ENCODE data around the gene ACOT8. TPM values are rescaled to one million over a fixed set of nuclear protein-coding genes. Genes with fewer than 3 reads are reported as not detected.

ACOT8 gene
- total and polyA plus RNA-seq, 9 of the 15 experiments (the other 6 are each of a cell fraction or from before 2014, with no cell fraction given) = 8.2 to 46.7 (median 20.7) TPM

DNA sequence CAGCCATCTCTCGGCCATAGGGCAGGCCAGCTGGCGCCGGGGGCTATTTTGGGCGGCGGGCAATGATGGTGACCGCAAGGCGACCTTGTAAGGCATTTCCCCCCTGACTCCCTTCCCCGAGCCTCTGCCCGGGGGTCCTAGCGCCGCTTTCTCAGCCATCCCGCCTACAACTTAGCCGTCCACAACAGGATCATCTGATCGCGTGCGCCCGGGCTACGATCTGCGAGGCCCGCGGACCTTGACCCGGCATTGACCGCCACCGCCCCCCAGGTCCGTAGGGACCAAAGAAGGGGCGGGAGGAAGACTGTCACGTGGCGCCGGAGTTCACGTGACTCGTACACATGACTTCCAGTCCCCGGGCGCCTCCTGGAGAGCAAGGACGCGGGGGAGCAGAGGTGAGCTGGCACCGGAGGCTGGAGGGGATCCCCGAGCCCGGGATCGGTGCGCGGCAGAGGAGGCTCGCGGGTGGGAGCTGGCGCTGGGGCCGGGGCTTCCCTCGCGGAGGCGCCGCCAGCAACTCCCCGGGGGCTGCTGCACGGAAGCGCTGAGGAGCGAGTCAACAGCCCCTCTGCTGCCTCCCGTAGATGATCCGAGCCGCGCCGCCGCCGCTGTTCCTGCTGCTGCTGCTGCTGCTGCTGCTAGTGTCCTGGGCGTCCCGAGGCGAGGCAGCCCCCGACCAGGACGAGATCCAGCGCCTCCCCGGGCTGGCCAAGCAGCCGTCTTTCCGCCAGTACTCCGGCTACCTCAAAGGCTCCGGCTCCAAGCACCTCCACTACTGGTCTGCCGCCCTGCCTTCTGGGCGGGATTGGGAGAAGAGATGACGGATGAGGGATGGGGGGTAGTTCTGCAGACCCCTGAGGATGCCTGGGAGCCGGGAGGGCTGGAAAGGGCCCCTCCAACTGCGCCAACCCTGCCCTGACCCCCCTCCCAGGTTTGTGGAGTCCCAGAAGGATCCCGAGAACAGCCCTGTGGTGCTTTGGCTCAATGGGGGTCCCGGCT, 34.1 kb upstream of the ACOT8 start, which contains the start of the genes CTSA and NEURL2 (continued):
- TF ChIP-seq, protein P1, sequence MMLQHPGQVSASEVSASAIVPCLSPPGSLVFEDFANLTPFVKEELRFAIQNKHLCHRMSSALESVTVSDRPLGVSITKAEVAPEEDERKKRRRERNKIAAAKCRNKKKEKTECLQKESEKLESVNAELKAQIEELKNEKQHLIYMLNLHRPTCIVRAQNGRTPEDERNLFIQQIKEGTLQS (IDR thresholded peaks at IDR 0.05) = peak; percentile 39
- TF ChIP-seq, protein P1 (CRISPR knock-in tag; conservative IDR thresholded peaks at IDR 0.05) = no peak
- TF ChIP-seq NCOR1 (IDR thresholded peaks at IDR 0.05) = peak; percentile 44
- TF ChIP-seq ZNF311 (CRISPR knock-in tag; IDR thresholded peaks at IDR 0.05) = no peak
- no peak for TF ChIP-seq NFE2L1 (tag; IDR thresholded peaks at IDR 0.05; ENCODE audit: borderline replicate concordance, low read depth)
- no peak for TF ChIP-seq ZNF324 (CRISPR knock-in tag; IDR thresholded peaks at IDR 0.05)
- TF ChIP-seq, protein P2, sequence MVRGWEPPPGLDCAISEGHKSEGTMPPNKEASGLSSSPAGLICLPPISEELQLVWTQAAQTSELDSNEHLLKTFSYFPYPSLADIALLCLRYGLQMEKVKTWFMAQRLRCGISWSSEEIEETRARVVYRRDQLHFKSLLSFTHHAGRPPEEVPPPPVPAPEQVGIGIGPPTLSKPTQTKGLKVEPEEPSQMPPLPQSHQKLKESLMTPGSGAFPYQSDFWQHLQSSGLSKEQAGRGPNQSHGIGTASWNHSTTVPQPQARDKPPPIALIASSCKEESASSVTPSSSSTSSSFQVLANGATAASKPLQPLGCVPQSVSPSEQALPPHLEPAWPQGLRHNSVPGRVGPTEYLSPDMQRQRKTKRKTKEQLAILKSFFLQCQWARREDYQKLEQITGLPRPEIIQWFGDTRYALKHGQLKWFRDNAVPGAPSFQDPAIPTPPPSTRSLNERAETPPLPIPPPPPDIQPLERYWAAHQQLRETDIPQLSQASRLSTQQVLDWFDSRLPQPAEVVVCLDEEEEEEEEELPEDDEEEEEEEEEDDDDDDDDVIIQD (CRISPR knock-in tag; IDR thresholded peaks at IDR 0.05) = no peak
- no peak for TF ChIP-seq TGIF2 (CRISPR knock-in tag; IDR thresholded peaks at IDR 0.05)
- TF ChIP-seq PHB2 (IDR thresholded peaks at IDR 0.05; ENCODE audit: low read depth) = no peak
- TF ChIP-seq RBM22 (IDR thresholded peaks at IDR 0.05; ENCODE audit: low read depth, low read length, poor library complexity, severe bottlenecking) = no peak
- no peak for TF ChIP-seq ZFPM2 (CRISPR knock-in tag; IDR thresholded peaks at IDR 0.05)
- no peak for TF ChIP-seq CHD4 (IDR thresholded peaks at IDR 0.05; ENCODE audit: insufficient read depth, insufficient replicate concordance, low read depth, low read length, poor library complexity, severe bottlenecking)
- no peak for TF ChIP-seq JUNB (CRISPR knock-in tag; conservative IDR thresholded peaks at IDR 0.05)
- TF ChIP-seq ZNF3 (CRISPR knock-in tag; IDR thresholded peaks at IDR 0.05) = no peak
- no peak for TF ChIP-seq ZNF699 (CRISPR knock-in tag; IDR thresholded peaks at IDR 0.05; ENCODE audit: insufficient replicate concordance)
- TF ChIP-seq, protein P3, sequence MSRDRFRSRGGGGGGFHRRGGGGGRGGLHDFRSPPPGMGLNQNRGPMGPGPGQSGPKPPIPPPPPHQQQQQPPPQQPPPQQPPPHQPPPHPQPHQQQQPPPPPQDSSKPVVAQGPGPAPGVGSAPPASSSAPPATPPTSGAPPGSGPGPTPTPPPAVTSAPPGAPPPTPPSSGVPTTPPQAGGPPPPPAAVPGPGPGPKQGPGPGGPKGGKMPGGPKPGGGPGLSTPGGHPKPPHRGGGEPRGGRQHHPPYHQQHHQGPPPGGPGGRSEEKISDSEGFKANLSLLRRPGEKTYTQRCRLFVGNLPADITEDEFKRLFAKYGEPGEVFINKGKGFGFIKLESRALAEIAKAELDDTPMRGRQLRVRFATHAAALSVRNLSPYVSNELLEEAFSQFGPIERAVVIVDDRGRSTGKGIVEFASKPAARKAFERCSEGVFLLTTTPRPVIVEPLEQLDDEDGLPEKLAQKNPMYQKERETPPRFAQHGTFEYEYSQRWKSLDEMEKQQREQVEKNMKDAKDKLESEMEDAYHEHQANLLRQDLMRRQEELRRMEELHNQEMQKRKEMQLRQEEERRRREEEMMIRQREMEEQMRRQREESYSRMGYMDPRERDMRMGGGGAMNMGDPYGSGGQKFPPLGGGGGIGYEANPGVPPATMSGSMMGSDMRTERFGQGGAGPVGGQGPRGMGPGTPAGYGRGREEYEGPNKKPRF (IDR thresholded peaks at IDR 0.05; ENCODE audit: low read depth, low read length) = no peak
- no peak for TF ChIP-seq ZFP36 (IDR thresholded peaks at IDR 0.05; ENCODE audit: low read depth, low read length, partially characterized antibody)
- TF ChIP-seq, protein P4, sequence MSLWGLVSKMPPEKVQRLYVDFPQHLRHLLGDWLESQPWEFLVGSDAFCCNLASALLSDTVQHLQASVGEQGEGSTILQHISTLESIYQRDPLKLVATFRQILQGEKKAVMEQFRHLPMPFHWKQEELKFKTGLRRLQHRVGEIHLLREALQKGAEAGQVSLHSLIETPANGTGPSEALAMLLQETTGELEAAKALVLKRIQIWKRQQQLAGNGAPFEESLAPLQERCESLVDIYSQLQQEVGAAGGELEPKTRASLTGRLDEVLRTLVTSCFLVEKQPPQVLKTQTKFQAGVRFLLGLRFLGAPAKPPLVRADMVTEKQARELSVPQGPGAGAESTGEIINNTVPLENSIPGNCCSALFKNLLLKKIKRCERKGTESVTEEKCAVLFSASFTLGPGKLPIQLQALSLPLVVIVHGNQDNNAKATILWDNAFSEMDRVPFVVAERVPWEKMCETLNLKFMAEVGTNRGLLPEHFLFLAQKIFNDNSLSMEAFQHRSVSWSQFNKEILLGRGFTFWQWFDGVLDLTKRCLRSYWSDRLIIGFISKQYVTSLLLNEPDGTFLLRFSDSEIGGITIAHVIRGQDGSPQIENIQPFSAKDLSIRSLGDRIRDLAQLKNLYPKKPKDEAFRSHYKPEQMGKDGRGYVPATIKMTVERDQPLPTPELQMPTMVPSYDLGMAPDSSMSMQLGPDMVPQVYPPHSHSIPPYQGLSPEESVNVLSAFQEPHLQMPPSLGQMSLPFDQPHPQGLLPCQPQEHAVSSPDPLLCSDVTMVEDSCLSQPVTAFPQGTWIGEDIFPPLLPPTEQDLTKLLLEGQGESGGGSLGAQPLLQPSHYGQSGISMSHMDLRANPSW (CRISPR knock-in tag; IDR thresholded peaks at IDR 0.05) = no peak

All from K562 (cell line).